Erythroblast (primary cell): ENCODE results near the gene ATXN8OS.

Experiments
- GATA1 ChIP-seq: IDR thresholded peaks from 2 replicates; pipeline ENCODE4 v1.6.1; 2011; ENCODE audit warnings: low read depth, mild to moderate bottlenecking, control low read depth, low read length, moderate library complexity
- POLR2A ChIP-seq: IDR thresholded peaks from 2 replicates; pipeline ENCODE4 v1.6.1; 2011; ENCODE audit warnings: mild to moderate bottlenecking, low read length

GRCh38 chr13:70170689-70171088 is 63.1 kb downstream of the ATXN8OS start:
- TF ChIP-seq POLR2A (no peak), GATA1 (no peak)
